Pons (tissue), 1 donor: ENCODE data around the gene ZNF765.
"Not testable (repeated sequence)": the region's sequence is repeated elsewhere in the genome, so short reads cannot be mapped to it uniquely, and the experiment has no call there.

ENCODE experiments used
- DNase-seq: peaks from one replicate; pipeline ENCODE4 v3.0.0-alpha.2; 2016; ENCODE audit warnings: low spot score

ZNF765 gene

DNA sequence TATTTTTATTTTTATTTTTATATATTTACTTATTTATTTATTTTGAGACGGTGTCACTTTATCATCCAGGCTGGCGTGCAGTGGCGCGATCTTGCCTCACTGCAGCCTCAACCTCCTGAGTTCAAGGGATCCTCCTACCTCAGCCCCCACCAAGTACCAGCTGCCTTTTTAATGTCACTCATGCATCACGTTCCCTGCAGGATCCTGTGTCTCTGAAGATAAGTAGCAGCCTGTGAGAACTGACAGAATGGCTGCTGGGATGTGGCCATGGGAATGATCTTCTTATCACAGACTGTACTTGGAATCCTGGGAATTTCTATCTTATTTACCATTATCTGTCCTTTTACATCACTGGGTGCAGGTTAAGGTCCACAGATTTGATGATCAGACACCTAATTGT lies 27.6 kb downstream of the ZNF765 start:
- no peak for DNase-seq

DNA sequence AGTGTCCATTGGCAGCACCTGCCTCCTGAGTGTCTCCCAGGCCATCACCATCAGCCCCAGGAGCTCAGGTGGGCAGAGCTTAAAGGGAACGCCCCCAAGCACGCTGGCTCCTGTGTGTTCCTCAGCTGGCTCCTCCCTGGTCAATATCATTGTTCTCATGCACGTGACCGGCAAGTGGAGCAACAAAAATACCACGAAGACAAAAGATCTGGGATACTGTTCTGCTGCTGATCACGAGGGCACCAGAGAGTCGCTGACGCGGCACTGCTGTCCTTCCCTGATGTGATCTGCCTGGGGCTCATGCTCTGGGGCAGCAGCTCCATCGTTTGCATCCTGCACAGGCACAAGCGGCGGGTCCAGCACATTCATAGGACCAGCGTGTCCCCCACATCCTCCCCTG lies 28.1 kb downstream of the ZNF765 start:
- not testable (repeated sequence) for DNase-seq

DNA sequence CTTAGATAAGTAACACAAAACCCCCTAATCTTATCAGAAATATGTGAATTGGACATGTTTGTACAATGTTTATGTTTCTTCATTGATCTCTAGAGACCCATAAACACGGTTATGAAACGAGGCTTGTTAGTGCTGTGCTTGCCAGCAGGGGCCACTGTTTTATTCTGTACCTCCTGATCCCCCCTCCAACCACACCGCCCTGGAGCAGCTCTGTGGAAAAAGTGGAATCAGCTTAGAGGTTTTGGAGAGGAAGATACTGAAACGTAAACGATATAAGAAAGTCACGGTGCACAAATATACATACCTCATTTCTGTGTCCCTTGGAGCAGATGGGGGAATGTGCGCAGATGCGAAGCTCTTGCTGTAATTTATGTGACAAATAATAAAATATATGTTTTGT lies 28.7 kb downstream of the ZNF765 start:
- DNase-seq: not testable (repeated sequence)

DNA sequence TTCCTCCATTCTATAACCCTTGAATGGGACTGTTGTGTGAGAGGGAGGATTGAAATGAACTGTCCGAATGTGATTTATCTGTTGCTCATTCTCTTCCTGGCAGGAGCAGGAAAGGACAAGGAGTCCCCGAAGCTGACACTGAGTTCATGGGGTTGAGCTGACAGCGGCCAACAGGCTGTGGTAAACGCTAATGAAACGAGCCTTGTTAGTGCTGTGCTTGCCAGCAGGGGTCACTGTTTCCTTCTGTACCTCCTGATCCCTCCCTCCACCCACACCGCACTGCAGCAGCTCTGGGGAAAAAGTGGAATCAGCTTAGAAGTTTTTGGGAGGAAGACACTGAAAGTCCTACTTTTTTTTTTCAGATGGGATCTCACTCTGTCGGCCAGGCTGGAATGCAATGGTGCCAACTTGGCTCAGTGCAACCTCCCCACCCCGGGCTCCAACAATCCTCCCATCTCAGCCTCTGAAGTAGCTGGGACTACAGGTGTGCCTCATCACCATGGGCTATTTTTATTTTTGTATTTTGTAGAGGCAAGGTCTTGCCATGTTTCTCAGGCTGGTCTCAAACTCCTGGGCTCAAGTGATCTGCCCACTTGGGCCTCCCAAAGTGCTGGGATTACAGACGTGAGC lies 30.1 kb downstream of the ZNF765 start:
- peak; percentile 79 for DNase-seq

DNA sequence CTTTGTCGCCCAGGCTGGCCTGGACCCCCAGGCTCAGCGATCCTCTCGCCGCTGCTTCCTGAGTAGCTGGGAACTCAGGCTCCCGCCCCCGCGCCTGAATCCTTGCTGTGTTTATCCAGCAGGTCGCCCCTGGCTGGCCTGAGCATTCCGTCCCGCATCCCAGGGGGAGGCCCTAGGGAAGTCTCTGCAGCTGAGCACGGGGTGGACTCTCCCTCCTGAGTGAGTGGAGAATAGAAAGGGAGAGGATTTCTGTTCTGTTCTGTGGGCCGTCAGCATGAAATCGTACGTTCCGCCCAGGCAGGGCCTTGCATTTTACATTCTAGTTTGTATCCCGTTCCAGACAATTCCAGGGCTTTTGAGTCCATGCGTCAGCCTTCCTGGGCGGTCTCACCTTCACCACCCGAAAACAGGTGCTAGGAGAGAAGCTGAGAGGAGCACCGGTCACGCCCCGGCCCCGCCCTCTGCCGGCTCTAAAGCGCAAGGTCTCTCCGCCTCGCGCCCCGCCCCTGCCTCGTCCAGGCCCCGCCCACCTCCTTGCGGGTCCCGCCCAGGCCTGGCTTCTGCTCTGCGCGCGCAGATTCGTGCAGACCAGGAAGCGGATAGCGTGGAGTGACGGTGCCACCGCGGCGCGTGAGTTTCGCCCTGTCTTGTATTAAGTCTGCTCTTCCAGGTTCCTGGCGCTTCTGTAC lies 36.6 kb downstream of the ZNF765 start, which contains the start of gene ZNF761:
TSS of gene ZNF761 (plus strand) at position 586 of the 689 bp plus-strand sequence. CDS start 15,285 bp downstream, outside the sequence.
- peak; percentile 87 for DNase-seq

DNA sequence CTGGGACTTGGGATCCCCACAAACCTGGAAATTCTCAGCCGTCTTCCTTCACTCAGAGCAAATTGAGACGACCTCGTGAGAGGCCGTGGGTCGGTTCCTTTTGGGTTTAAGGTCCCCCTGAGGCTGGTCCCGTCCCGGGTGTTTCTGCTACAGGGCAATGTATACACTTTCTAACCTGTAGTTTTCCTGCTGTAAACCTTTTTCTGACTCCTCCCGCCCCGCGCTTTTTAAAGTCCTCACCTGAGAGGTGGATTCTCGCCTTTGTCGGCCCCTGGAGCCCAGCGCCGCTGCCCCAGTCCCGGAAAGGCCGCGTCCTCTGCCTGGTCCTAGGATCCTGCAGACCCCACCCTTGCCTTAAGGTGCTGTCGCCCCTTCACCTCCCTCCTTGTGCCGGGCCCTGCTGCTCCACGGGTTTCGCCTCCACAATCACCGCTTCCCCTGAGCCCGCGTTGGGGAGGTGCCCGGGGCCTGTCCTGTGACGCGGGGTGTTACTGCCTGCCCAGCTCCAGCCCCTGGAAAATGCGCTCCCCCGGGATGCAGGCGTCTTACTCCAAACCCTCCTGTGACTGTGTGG lies 37.2 kb downstream of the ZNF765 start:
- no peak for DNase-seq

DNA sequence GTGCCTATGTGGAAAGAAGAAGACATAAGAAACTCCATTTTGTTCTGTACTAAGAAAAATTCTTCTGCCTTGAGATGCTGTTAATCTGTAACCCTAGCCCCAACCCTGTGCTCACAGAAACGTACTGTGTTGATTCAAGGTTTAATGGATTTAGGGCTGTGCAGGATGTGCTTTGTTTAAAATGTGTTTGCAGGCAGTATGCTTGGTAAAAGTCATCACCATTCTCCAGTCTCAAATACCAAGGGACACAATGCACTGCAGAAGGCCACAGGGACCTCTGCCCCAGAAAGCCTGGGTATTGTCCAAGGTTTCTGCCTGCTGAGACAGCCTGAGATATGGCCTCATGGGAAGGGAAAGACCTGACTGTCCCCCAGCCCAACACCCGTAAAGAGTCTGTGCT lies 48.9 kb downstream of the ZNF765 start:
- DNase-seq: not testable (repeated sequence)

DNA sequence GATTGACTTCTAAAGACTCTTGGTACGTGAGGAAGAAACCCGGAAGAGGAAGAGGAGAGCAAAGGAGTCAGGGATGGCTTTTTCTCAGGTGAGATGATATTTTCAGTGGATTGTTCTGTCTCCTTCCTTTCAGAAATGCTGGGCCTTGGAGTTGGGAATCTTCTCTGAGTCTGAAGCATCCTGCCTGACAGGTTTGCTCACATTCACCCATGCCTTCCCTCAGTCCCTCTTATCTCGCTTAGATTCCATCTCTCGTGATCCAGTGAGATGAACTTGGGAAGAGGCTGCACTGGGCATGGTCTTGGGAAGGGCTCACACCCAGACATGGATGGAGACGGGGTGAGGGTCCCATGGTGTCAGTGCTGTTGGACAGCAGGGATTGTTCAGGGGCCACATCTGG lies 52.2 kb downstream of the ZNF765 start:
- DNase-seq: not testable (repeated sequence)

DNA sequence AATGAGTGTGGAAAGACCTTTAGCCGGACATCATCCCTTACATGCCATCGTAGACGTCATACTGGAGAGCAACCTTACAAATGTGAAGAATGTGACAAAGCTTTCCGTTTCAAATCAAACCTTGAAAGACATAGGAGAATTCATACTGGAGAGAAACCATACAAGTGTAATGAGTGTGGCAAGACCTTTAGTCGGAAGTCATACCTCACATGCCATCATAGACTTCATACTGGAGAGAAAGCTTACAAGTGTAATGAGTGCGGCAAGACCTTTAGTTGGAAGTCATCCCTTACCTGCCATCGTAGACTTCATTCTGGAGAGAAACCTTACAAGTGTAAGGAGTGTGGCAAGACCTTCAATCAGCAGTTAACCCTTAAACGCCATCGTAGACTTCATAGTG lies 60.9 kb downstream of the ZNF765 start:
- no peak for DNase-seq

DNA sequence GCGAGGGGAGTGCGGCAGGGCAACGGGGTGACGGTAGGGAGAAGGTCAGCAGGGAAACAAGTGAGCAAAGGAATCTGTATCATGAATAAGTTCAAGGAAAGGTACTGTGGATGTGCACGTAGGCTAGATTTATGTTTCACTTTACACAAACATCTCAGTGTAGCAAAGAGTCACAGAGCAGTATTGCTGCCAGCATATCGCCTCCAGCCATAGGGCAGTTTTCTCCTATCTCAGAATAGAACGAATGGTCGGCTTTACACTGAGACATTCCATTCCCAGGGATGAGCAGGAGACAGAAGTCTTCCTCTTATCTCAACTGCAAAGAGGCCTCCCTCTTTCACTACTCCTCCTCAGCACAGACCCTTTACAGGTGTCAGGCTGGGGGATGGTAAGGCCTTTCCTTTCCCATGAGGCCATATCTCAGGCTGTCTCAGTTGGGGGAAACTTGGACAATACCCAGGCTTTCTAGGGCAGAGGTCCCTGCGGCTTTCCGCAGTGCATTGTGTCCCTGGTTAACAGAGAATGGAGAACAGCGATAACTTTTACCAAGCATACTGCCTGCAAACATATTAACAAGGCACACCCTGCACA lies 65.3 kb downstream of the ZNF765 start:
- DNase-seq: not testable (repeated sequence)

DNA sequence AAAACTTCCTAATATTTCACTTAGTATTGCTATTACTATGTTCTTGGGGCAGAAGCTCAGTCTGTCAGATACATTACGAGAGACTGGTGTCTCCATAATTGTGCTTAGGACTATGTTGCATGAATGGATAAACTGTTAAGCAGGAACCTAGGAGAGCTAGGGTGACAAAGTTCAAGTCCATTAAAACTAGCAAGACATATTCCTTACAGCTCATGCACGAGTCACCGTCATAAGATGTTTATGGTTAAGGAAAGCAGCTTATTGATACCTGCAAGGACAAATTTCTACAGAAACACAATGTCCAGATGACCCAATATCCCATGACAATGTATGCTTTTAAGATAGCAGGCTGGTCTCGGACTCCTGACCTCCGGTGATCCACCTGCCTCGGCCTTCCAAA lies 66.9 kb downstream of the ZNF765 start:
- DNase-seq: no peak

DNA sequence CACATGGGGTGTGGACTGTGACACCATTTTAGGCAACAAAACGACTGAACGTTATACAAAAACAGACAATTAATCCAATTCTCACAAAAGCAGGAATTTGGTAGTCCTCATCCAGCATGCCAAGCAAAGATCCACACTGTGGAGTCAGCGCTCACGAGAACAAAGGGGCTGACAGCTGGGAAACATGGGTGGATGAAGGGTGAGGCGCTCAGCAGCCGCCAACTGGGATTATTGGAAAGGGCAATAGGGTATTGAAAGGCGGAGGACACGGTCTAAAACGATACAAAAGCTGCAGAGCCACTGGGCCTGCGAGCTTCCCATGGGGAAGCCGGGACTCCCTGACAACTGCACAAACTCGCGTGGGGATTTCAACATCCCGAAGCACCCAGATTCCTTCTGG lies 67.9 kb downstream of the ZNF765 start:
- DNase-seq: peak; percentile 13

DNA sequence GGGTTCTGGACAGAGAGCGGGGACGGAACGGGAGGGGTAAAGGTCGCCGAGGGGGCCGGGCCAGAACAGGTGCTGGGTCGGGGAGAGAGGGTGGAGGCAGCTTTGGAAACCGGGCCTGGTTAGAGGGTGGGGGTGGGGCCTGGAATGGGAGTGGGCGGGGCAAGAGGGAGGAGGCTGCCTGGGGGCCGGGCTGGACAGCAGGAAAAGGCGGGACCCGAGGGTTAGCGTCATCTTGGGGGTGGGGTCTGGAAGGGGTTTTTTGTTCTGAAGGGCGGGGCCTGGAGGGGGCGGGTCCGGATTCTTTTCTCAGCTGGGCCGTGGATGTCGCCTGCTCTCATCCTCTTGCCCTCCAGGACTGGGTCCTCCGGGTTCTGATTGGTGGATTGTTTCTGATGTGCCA lies 68.3 kb downstream of the ZNF765 start:
- peak; percentile 84 for DNase-seq

DNA sequence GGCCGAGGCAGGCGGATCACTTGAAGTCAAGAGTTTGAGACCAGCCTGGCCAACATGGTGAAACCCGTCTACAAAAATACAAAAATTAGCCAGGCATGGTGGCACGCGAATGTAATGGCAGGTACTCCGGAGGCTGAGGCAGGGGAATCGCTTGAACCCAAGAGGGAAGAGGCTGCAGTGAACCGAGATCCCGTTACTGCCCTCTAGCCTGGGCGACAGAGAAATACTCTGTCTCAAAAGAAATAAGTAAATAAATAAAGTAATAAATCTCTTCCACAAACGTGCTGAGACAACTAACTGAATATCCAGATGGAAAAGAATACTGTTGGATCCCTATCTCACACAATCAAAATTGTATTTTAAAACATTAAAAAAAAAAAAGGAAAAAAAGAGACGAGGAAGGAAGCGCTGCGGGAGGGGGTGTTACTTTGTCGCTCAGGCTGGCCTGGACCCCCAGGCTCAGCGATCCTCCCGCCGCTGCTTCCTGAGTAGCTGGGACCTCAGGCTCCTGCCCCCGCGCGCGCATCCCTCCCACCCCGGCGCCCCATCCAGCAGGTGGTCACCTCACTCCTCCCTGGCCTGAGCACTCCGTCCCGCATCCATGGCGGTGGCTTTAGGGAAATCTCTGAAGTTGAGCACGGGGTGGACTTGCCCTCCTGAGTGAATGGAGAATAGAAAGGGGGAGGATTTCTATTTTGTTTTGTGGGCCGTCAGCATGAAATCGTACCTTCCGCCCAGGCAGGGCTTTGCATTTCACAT lies 72.0 kb downstream of the ZNF765 start:
- DNase-seq: no peak

DNA sequence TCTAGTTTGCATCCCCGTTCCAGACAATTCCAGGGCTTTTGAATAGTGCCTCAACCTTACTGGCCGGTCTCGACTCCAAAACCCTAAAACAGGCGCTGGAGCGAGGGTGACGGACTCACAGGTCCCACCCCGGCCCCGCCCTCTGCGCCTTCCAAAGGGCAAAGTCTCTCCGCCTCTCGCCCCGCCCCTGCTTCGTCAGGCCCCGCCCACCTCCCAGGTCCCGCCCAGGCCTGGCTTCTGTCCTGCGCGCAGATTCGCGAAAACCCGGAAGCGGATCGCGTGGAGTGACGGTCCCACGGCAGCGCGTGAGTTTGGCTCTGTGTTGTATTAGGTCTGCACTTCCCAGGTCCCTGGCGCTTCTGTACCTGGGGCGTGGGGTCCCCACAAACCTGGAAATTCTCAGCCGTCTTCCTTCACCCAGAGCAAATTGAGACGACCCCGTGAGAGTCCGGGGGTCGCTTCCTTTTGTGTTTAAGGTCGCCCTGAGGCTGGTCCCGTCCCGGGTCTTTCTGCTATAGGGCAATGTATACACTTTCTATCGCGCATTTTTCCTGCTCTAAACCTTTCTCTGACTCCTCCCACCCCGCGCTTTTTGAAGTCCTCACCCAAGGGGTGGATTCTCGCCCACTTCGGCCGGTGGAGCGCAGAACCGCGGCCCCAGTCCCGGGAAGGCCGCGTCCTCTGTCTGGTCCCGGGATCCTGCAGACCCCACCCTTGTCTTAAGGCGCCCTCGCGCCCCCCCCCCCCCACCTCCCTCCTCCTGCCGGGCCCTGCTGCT lies 72.7 kb downstream of the ZNF765 start, which contains the start of gene ZNF813:
TSS of gene ZNF813 (plus strand) at position 249 of the 778 bp plus-strand sequence. CDS start 16,090 bp downstream, outside the sequence.
- peak; percentile 89 for DNase-seq

DNA sequence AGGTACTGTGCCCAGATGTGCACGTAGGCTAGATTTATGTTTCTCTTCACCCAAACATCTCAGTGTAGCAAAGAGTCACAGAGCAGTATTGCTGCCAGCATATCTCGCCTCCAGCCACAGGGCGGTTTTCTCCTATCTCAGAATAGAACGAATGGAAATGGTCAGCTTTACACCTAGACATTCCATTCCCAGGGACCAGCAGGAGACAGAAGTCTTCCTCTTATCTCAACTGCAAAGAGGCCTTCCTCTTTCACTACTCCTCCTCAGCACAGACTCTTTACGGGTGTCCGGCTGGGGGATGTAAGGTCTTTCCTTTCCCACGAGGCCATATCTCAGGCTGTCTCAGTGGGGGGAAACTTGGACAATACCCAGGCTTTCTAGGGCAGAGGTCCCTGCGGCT lies 73.7 kb downstream of the ZNF765 start:
- DNase-seq: not testable (repeated sequence)

DNA sequence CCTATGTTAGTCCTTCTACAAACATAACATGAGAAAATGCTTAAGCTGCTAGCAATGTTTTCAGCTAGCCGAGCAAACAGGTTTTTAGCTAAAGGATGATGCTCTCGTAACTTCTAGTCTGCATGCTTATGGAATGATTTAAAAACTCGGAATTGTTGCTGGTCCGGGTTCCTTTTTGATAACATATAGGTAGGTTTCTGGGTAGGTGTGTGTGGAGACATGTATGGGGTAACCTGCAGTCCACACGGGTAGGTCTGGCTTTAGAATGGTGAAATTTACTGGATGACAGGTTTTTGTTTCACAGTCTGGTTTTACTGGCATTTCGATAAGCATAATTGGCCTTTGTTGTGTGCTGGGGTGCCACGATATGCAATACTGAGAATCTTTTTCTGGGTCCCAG lies 77.0 kb downstream of the ZNF765 start:
- no peak for DNase-seq

DNA sequence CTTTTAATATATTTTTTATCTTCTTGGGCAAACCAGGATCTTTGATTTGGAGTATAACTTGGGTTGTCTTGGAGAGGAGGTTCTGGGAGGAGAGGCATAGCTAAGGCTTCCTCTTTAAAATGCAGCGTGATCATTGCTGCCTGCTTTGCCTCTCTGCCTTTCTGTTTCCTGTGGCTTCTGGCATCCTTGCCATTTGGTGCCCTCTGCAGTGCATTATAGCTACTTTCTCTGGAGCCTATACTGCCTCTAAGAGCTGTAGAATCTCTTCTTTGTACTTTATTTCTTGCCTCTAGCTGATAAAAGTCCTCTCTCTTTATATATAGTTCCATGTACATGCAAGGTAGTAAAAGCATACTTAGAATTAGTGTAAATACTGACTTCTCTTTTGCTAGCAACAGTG lies 79.9 kb downstream of the ZNF765 start:
- DNase-seq: peak; percentile 15

DNA sequence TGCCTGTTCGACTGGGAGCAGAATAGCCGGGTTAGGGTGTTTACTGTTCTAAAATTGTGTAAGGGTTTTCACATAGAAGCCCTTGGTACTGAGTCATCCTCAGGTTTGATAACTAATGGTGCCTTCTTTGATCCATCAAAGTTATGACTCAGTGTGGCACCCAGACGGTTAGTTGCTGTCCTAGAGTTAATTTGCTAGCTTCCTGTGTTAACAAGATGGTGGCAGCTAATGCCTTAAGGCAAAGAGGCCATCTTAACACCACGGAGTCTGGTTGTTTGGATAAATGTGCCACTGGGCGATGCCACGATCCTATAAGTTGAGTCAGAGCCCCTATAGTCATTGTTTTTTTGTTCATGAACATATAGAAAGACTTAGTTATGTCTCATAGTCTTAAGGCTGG lies 80.5 kb downstream of the ZNF765 start:
- not testable (repeated sequence) for DNase-seq
